Fibroblast of the aortic adventitia (primary cell): ENCODE results near the gene GFOD1. TPM values are rescaled to one million over a fixed set of nuclear protein-coding genes. Genes with fewer than 3 reads are reported as not detected.

Source experiments
- DNase-seq: peaks from one replicate; pipeline ENCODE4 v3.0.0-alpha.2; 2010; ENCODE audit warnings: low read depth
- H3K4me3 ChIP-seq: 2 replicates; pipeline ENCODE4 v1.5.1; 2011; ENCODE audit warnings: low read depth, mild to moderate bottlenecking, control low read depth, low read length, moderate library complexity
- CTCF ChIP-seq: IDR thresholded peaks from 2 replicates; pipeline ENCODE4 v1.5.1; 2011; ENCODE audit warnings: mild to moderate bottlenecking, low read length, control low read depth, inconsistent platforms; ENCODE audit not compliant: insufficient read depth
- total RNA-seq: library from RNA; depleted of rRNA; stranded (reverse); fragments of >200 nt; gene quantifications from 2 replicates; pipeline ENCODE4 v1.2.3, GENCODE V29; 2012; ENCODE audit warnings: low replicate concordance

GFOD1 gene
- total RNA-seq, 1 donor: 2.6 TPM

- no peak overlapping the region for H3K4me3 ChIP-seq
- no peak for DNase-seq
- no peak for TF ChIP-seq CTCF
These were observed 179.1 kb downstream of the GFOD1 start for GRCh38 chr6:13308332-13308731.

Other genes starting within 250 kb of the GFOD1 start
- 15.8 and 44.2 TPM in 2 replicates for gene TBC1D7, start 159.1 kb downstream of the GFOD1 start, total RNA-seq
- gene SIRT5, start 87.0 kb upstream of the GFOD1 start, total RNA-seq: 4.9 and 8.6 TPM in 2 replicates
- gene NOL7, start 127.7 kb upstream of the GFOD1 start, total RNA-seq: 64.6 and 181 TPM in 2 replicates
- 21.1 and 35.5 TPM in 2 replicates for gene RANBP9, start 224.2 kb upstream of the GFOD1 start, total RNA-seq